ENCODE results near the gene DAPK1.

The DAPK1 gene

DNA sequence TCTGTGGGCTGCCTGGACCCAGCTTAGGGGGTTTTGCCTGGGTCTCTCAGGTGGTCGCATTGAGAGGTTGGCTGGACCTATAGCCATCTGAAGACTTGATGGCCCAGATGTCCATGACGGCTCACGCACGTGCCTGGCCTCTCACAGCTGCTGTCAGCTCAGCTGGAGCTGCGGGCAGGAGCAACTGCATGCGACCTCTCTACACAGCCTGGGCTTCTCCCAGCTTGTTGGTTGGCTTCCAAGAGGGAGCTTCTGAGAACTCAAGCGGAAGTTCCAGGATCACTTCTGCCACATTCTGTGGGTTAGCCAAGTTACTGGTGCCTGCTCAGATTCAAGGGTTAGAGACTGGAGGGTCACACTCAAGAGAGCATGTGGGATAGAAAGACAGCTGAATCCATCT, 99.2 kb downstream of the DAPK1 start:
- no peak for DNase-seq

DNA sequence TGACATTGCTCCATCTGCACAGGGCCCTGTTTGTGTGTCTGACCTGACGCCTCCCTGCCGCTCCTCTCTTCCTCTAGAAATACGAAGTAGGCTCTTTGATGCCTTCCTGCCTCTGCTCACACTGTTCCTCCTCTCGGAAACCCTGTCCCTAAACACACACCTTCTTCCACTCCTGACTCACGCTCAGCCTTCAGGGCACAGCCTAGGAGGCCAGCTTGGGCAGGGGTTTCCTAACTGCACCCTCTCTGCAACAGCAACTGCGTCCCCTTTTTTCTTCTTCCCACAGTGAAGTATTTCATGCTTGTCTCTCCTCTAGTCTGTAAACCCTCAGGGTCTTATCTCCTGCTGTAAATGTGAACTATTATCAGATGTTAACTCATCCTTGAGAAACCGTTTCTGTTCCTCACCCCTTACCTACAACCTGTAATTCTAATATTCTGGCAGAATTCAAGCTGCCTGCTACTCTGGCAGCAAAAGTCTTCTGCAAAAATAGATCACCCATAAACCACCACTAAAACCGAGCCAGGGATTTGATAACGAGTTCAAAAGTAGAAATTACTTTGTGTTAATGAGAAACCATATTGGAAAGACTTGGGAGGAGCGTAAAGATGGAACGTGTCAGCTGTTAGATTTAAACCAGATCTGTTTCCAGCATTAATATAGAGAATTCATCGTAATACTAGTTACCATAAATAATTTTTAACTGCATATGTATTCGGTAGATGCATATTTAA, 100.2 kb downstream of the DAPK1 start:
- DNase-seq, result no peak

DNA sequence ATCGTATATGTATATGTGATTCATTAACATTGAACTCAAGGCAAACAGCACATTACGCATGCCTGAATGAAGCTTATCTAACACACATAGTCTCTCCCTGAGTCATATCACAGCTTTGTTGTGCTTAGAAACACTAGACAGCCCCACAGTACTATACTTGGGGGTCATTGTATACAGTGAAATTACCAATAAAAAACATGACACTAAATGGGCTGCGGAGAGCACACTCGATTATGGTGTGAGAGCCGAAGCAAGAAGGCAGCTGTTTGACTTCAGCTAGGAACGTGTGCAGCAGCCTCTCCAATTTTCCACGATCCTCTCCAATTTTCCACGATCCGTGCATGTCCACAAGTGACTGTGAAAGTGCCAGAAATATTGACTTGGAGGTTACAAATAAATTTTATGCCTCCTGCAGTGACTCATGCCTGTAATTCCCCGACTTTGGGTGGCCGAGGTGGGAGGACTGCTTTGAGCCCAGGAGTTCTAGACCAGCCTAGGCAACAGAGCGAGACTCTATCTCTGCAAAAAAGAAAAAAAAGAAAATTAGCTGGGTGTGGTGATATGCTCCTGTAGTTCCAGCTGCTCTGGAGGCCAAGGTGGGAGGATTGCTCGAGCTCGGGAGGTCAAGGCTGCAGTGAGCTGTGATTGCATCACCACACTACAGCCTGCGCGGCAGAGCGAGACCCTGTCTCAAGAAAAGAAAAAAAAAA, 102.4 kb downstream of the DAPK1 start:
- no peak for DNase-seq

DNA sequence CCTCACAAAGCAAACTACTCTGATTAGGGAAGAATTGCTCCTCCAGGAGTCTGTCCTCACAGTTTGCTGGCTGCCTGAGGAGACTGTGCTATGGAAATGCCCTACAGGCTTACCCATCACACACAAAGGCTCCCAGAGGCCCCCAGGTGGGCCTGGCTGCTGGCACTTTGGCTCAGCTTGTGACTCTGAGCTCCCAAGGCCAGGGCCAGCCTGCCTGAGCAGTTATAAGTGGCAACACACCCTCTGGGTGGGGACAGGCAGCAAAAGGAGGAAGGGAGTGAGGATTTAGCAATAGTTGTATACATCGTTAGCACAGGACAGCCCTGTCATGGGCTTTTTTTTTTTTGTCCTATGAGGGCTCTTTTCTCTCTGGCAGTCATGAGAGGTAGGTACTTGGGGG, 103.5 kb downstream of the DAPK1 start:
- no peak for DNase-seq

DNA sequence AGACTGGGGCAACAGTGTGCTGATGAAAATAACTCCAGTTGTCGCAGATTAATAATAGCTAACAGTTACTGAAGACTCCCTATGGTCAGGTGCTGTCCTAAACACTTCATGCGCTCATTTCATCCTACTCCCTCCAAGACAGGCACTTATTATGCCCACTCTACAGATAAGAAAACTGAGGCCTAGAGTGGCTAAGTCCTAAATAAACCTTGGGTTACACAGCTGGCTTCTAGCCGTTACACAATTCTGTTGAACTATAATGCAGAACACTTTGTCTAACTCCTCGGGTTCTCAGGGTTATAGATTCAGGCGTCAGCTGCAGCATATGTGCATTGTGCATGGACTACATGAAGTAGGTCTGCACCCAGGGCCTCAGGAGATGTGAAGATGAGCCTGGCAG, 103.9 kb downstream of the DAPK1 start:
- no peak for DNase-seq

GRCh38 chr9:87602933-87603643, 105.4 kb downstream of the DAPK1 start:
- DNase-seq, result no peak

GRCh38 chr9:87603854-87604490, 106.3 kb downstream of the DAPK1 start:
- no peak for DNase-seq

DNA sequence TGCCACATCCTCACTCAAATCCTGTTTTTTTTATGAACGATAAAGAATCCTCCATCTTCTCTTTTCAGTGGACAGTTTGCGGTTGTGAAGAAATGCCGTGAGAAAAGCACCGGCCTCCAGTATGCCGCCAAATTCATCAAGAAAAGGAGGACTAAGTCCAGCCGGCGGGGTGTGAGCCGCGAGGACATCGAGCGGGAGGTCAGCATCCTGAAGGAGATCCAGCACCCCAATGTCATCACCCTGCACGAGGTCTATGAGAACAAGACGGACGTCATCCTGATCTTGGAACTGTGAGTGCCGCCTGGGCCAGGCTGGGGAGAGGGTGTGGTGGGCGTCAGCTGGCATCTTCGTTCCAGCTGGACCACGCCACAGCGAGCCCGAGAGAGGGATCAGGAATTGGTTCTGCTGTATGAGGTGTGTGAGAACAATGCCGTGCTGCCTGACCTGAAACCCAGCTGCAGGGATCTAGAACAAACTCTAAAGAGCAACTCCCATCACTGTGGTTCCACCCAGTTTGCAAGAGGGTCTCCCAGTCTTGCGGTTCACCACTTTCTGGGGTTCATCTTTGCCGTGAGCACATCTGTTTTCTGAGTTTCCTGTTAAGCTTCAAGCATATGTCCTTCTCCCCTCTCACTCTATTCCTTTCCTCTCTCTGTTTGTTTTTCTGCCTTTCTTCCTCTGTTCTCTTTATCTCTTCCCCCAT, 107.4 kb downstream of the DAPK1 start:
- DNase-seq, result no peak

GRCh38 chr9:87605676-87606075, 108.0 kb downstream of the DAPK1 start:
- no peak for DNase-seq

DNA sequence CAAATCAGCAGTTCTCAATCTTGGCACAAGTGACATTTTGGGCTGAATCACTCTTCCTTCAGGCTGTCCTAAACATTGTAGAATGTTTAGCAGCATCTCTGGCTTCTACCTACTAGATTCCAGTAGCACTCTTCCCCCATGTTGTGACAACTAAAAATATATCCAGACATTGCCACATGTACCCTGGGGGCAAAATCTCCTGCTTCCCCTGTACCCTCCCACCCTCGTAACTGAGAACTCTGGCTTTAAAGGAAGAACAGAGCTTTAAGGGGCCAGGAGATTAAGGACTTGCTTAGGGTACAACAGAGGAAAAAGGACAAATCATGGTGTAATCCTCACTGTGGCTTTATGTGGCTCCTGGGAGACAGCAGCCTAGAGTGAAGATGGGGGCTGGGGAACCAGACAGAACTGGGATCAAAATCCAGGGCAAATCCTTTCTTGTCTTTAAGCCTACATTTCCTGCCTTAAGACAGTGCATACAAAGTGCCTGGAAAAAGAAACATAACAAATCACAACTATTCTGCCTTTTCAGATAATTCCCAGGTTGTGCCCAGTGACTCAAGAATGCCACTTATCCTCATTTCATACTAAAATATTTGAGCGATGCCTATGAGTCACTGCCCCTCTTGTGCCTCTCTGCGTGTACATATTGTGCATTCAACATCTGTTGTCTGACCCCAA, 109.3 kb downstream of the DAPK1 start:
- no peak for DNase-seq

DNA sequence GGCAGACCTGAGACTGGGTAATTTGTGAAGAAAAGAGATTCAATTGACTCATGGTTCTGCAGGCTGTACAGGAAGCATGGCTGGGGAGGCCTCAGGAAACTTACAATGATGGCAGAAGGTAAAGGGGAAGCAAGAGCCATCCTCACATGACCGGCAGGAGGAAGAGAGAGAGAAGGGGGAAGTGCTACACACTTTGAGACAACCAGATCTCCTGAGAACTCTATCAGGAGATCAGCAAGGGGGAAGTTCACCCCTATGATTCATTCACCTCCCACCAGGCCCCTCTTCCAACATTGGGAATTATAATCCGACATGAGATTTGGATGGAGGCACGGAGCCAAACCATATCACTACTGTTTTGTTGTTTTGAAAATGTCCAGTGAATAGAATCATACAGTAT, 110.2 kb downstream of the DAPK1 start:
- DNase-seq, result no peak

GRCh38 chr9:87609002-87609401, 111.3 kb downstream of the DAPK1 start:
- no peak for DNase-seq

DNA sequence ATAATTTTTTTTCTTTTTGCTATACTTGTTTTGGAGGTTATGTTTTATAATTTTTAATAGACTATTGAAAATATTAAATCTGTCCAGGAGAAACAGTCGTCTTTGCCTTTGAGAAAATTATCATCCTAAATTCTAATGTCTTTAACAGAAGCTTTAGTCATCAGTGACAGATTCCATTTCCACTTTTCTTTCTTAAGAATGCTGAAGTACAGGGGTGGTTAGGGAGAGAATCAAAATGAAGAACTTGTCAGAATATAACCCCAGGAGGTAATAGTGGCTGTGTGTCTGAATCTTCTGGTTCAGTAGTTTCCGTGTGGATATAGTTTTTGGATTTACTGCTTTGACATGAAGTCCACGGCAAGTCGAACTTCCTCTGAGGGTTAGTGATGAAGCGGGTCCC, 111.8 kb downstream of the DAPK1 start:
- DNase-seq, result no peak

GRCh38 chr9:87610200-87611155, 112.8 kb downstream of the DAPK1 start:
- DNase-seq, result no peak

DNA sequence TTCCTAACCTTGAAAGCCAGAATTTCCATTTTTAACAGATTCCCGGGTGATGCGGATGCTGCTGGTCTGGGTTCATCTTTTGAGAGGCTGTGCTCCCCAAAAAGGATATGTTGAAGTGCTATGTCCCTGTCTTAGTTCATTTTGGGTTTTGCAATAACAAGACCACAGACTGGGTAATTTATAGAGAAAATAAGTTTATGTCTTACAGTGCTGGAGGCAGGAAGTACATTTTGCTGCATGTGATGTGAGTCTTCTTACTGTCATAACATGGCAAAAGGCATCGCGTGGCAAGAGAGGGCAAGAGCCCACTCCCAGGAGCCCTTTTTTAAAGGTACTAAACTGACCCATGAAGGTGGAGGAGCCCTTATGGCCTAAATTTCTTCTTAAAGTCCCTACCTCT, 114.1 kb downstream of the DAPK1 start:
- no peak for DNase-seq

- no peak for DNase-seq
Observed at GRCh38 chr9:87612536-87612935, 114.9 kb downstream of the DAPK1 start.

GRCh38 chr9:87613265-87614111, 115.8 kb downstream of the DAPK1 start:
- DNase-seq, result no peak

DNA sequence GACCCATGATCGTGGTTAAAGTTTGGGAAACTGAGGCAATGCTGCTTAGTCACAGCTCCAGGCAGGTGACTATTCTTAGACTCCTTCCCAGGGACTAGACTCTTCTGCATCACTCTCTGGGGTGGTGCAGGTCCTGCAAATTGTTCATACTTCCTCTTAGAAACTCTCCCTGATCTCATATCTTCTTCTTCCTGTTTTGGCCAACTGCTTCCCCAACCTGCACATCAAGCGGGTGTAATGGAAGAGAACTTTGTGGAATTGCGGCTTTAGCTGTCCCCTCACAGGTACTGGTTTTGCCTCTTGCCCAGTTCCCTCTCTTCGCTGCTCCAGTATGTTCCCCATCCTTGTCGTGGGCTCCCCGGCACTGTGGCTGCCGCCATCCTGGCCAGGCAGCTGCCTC, 116.7 kb downstream of the DAPK1 start:
- DNase-seq, result no peak

- DNase-seq, result no peak
Observed at GRCh38 chr9:87615136-87615535, 117.5 kb downstream of the DAPK1 start.

DNA sequence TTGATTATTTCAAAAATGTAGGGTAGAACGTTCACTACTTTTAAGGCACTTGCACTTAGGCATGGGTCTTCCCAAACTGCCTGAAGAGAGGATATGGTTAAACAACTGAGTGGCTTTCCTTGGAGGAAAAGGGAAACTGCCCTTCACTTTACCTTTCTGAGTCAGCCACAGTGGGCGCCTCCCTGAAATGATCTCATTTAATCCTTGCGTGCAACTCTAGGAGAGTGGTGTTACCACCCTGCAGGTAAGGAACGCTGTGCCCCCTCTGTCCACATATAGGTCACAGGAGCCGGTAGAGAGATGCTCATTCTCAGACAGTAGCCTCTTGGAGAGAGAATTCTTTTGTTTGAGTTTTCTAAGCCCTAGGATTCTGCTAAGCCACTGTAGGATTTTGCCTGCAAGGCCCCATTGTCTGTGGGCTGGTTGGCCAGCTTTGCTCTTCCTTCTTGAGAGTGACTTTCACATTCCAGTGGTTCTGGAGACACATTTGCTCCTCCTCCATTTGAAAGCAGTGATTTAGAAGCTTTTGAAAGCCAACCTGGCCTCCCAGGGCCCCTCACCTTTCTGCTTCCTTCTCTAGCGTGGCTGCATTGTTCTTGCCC, 118.0 kb downstream of the DAPK1 start:
- no peak for DNase-seq

Data from NCI-H524 treated with DMSO at 0.1 percent for 48 hours (cell line).